Esophagus muscularis mucosa (tissue), 3 donors: Measurements from ENCODE around the gene WNT8A.

Source experiments
- POLR2A ChIP-seq: fragments of 450-650 bp; IDR thresholded peaks from one replicate; pipeline ENCODE4 v1.6.1; 2017; ENCODE audit warnings: antibody characterized with exemption, moderate library complexity, mild to moderate bottlenecking, low read depth
- TF ChIP-seq, protein P1 (sequence below), 3 experiments: fragments of 200-600 bp in 2 of 3; fragments of 450-650 bp in 1 of 3; sonication (generic) in 2 of 3; IDR thresholded peaks; one replicate each; pipeline ENCODE4 v1.5.1; 2017 to 2019; ENCODE audit warnings: antibody characterized with exemption in 3 of 3, mild to moderate bottlenecking in 2 of 3, moderate library complexity in 1 of 3

DNA sequence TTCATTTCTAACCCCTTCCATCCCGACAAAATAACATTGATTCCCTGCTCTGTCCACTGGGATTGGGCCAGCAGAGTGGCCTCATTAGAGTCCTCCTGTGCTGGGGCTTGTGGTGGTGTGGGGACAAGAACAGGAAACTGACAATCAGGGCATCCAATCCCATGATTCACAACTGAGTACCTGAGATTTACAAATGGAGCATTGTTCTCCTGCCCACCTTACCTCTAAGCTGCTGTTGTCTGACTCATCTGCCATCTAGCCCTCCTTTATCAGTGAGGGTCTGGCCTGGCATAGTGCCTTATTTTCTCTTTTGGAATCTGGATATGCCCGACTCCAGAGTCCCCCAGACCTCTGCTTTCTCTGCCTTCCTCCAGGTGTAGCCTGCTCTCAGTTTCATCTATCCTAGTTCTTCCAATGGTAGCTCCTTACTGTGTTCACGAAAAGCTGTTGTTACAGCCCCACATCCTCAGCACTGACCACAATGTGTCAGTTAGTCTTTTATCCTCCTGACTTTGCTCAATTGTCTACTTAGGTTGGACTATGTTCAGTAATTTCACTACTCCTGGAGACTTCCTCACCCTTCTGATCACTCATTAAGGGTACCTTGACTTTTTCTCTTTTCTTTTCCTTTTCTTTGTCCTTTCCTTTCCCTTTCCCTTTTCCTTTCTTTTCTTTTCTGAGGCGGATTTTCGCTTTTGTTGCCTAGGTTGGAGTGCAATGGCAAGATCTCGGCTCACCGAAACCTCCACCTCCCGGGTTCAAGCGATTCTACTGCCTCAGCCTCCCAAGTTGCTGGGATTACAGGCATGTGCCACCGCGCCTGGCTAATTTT is 13.4 kb downstream of the WNT8A start:
- TF ChIP-seq, protein P1, sequence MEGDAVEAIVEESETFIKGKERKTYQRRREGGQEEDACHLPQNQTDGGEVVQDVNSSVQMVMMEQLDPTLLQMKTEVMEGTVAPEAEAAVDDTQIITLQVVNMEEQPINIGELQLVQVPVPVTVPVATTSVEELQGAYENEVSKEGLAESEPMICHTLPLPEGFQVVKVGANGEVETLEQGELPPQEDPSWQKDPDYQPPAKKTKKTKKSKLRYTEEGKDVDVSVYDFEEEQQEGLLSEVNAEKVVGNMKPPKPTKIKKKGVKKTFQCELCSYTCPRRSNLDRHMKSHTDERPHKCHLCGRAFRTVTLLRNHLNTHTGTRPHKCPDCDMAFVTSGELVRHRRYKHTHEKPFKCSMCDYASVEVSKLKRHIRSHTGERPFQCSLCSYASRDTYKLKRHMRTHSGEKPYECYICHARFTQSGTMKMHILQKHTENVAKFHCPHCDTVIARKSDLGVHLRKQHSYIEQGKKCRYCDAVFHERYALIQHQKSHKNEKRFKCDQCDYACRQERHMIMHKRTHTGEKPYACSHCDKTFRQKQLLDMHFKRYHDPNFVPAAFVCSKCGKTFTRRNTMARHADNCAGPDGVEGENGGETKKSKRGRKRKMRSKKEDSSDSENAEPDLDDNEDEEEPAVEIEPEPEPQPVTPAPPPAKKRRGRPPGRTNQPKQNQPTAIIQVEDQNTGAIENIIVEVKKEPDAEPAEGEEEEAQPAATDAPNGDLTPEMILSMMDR (IDR thresholded peaks at IDR 0.05), result no peak
- no peak for TF ChIP-seq POLR2A
